HepG2 (cell line): ENCODE measurements around the gene SRR. TPM values are rescaled to one million over a fixed set of nuclear protein-coding genes. Genes with fewer than 3 reads are reported as not detected.

ENCODE experiments used
- ELK4 ChIP-seq: sonication (generic); formaldehyde crosslinking; IDR thresholded peaks from 2 replicates; pipeline ENCODE4 v1.9.0; 2021; ENCODE audit warnings: missing genetic modification reagents, borderline replicate concordance
- JUND ChIP-seq: sonication (generic); formaldehyde crosslinking; IDR thresholded peaks from 2 replicates; pipeline ENCODE4 v1.8.0; 2022; ENCODE audit warnings: mild to moderate bottlenecking, missing genetic modification reagents
- KDM3A ChIP-seq: IDR thresholded peaks from 2 replicates; pipeline ENCODE4 v1.6.1; 2018; ENCODE audit warnings: low read depth, missing compliant biosample characterization
- MIER3 ChIP-seq: IDR thresholded peaks from 2 replicates; pipeline ENCODE4 v1.6.1; 2016; ENCODE audit warnings: missing compliant biosample characterization, borderline replicate concordance
- MNT ChIP-seq: fragments of 450-650 bp; IDR thresholded peaks from 2 replicates; pipeline ENCODE4 v1.6.1; 2016
- RFXANK ChIP-seq: IDR thresholded peaks from 2 replicates; pipeline ENCODE4 v1.6.1; 2016
- SAP130 ChIP-seq: IDR thresholded peaks from 2 replicates; pipeline ENCODE4 v1.6.1; 2016; ENCODE audit warnings: low read depth
- ZBTB10 ChIP-seq: sonication (generic); formaldehyde crosslinking; IDR thresholded peaks from 2 replicates; pipeline ENCODE4 v1.4.0; 2020; ENCODE audit warnings: missing genetic modification reagents, borderline replicate concordance
- ZBTB2 ChIP-seq: sonication (generic); formaldehyde crosslinking; IDR thresholded peaks from 2 replicates; pipeline ENCODE4 v1.8.0; 2022; ENCODE audit warnings: low read depth, missing genetic modification reagents
- ZFP36L2 ChIP-seq: sonication (generic); formaldehyde crosslinking; IDR thresholded peaks from 2 replicates; pipeline ENCODE4 v1.4.0; 2020; ENCODE audit warnings: missing genetic modification reagents
- ZHX2 ChIP-seq, 2 experiments: sonication (generic) in 1 of 2; formaldehyde crosslinking in 1 of 2; IDR thresholded peaks; 2 replicates each; pipeline versions ENCODE4 v1.6.1 to v1.9.0; 2014 to 2022; ENCODE audit warnings: antibody characterized with exemption in 1 of 2, borderline replicate concordance in 1 of 2, inconsistent platforms in 1 of 2, low read depth in 1 of 2, missing genetic modification reagents in 1 of 2
- ZNF138 ChIP-seq: sonication (generic); formaldehyde crosslinking; IDR thresholded peaks from 2 replicates; pipeline ENCODE4 v1.5.0; 2020; ENCODE audit warnings: mild to moderate bottlenecking, low read depth, missing genetic modification reagents
- ZNF326 ChIP-seq: sonication (generic); formaldehyde crosslinking; IDR thresholded peaks from 2 replicates; pipeline ENCODE4 v1.4.0; 2020; ENCODE audit warnings: missing genetic modification reagents, borderline replicate concordance
- ZNF672 ChIP-seq: sonication (generic); formaldehyde crosslinking; IDR thresholded peaks from 2 replicates; pipeline ENCODE4 v1.8.1; 2022; ENCODE audit warnings: missing genetic modification reagents
- ZNF674 ChIP-seq: sonication (generic); formaldehyde crosslinking; IDR thresholded peaks from 2 replicates; pipeline ENCODE4 v1.5.0; 2020; ENCODE audit warnings: low read depth, mild to moderate bottlenecking, missing genetic modification reagents
- ZNF773 ChIP-seq: sonication (generic); formaldehyde crosslinking; IDR thresholded peaks from 2 replicates; pipeline ENCODE4 v1.4.0; 2020; ENCODE audit warnings: missing genetic modification reagents, borderline replicate concordance
- polyA plus RNA-seq, 8 experiments: library from polyadenylated mRNA; depleted of rRNA in 3 of 8; stranded (reverse) in 7 of 8; unstranded in 1 of 8; fragments of >200 nt; fragmentation: Illumina TruSeq in 4 of 8; extraction: Trizol in 4 of 8; gene quantifications; 2 replicates each; pipeline versions ENCODE4 v1.2.1 to v1.2.3, GENCODE V29; 2011 to 2016; ENCODE audit warnings: low read depth in 4 of 8, missing spikeins in 1 of 8, mixed read lengths in 1 of 8; ENCODE audit not compliant: insufficient read depth in 1 of 8
- total RNA-seq, 5 experiments: library from RNA; depleted of rRNA; stranded (reverse); fragments of >200 nt; fragmentation: Illumina TruSeq; extraction: Trizol; gene quantifications; 2 replicates each; pipeline ENCODE4 v1.2.3, GENCODE V29; 2016; ENCODE audit warnings: low read depth in 1 of 5

SRR gene
- total and polyA plus RNA-seq, 2 of the 13 experiments (the other 11 are each of a cell fraction or from before 2014, with no cell fraction given), result 3.6 to 7.8 TPM

- no peak for TF ChIP-seq ZBTB10 (CRISPR knock-in tag)
- peak; percentile 62 for TF ChIP-seq SAP130 (CRISPR knock-in tag)
- TF ChIP-seq ZNF773 (CRISPR knock-in tag), result no peak
- no peak for TF ChIP-seq ZNF672 (CRISPR knock-in tag)
- no peak for TF ChIP-seq KDM3A (CRISPR knock-in tag)
- no peak for TF ChIP-seq ZHX2 (IDR thresholded peaks at IDR 0.05; ENCODE audit: low read depth)
- no peak for TF ChIP-seq ZHX2 (CRISPR knock-in tag; IDR thresholded peaks at IDR 0.05; ENCODE audit: borderline replicate concordance)
- TF ChIP-seq ZNF326, result no peak
- no peak for TF ChIP-seq ZFP36L2 (CRISPR knock-in tag)
- no peak for TF ChIP-seq RFXANK
- no peak for TF ChIP-seq ZBTB2 (CRISPR knock-in tag)
- TF ChIP-seq MIER3 (CRISPR knock-in tag), result 0 out of 2 replicates have a peak, but pooled peaks have one; percentile 21
- TF ChIP-seq ELK4 (CRISPR knock-in tag), result no peak
- TF ChIP-seq ZNF138 (CRISPR knock-in tag), result no peak
- 0 out of 2 replicates have a peak, but pooled peaks have one; percentile 36 for TF ChIP-seq ZNF674
- TF ChIP-seq JUND, result no peak
- no peak for TF ChIP-seq MNT
Measured at GRCh38 chr17:2337544-2338314, 34.0 kb downstream of the SRR start (continued).
